HG03135 (cell line): ENCODE measurements around the gene ISCA2.

Source experiments
- ATAC-seq: cut with Tn5 transposase; IDR thresholded peaks from one replicate; pipeline ENCODE4 v1.9.1; 2021; ENCODE audit warnings: mild to moderate bottlenecking, moderate library complexity; ENCODE audit not compliant: unreplicated experiment

The ISCA2 gene

GRCh38 chr14:74482571-74482970, 11.0 kb upstream of the ISCA2 start:
- ATAC-seq, result no peak

DNA sequence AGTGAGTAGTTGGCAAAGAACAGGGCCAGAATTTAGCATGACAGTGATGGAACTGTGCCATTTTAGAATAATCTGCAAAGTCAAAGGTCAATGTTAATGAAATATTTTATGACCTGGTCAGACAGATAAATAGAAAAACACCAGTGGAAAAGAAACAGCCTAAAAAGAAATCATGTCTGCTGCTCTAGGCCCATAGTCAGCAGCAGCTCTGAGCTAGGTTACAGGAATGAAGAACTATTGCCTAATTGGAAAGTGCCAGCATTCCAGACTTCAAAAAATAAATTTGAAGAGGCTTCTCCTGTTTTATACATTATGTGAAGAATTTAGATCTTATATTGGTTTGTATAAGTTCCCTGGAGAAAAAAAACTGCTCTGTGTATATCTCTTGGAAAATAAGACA, 10.2 kb upstream of the ISCA2 start:
- ATAC-seq, result no peak

GRCh38 chr14:74486164-74486563, 7.4 kb upstream of the ISCA2 start:
- ATAC-seq, result no peak

DNA sequence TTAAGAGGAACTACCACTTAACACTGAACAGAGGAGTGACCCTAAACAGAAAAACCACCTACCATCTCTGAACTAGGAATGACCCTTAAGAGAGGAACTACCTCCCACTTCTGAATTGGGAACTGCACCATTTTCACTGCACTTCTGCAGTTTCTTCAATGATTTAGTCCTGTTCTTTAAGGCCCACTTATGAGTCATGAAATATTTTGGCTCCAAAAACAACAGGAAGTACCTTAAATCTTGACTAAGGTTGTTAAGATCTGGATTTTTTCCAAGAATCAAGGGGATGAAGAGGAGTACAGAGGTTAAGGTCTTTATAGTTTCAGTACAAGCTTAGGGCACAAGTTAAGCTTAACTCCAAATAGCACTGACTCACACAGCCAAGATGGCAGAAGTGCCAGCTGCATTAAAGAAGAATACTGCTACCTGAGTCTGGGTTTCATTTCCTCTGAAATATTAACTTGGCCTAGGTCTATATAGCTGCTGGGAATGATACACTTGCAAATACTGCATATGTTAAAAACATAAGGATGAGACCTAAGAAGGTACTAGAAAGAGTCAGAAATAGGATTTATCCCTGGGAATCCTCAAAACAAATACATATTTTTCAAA, 4.7 kb upstream of the ISCA2 start:
- no peak for ATAC-seq

GRCh38 chr14:74490486-74490885, 3.1 kb upstream of the ISCA2 start:
- no peak for ATAC-seq

GRCh38 chr14:74491956-74492775, 1.4 kb upstream of the ISCA2 start:
- no peak for ATAC-seq

DNA sequence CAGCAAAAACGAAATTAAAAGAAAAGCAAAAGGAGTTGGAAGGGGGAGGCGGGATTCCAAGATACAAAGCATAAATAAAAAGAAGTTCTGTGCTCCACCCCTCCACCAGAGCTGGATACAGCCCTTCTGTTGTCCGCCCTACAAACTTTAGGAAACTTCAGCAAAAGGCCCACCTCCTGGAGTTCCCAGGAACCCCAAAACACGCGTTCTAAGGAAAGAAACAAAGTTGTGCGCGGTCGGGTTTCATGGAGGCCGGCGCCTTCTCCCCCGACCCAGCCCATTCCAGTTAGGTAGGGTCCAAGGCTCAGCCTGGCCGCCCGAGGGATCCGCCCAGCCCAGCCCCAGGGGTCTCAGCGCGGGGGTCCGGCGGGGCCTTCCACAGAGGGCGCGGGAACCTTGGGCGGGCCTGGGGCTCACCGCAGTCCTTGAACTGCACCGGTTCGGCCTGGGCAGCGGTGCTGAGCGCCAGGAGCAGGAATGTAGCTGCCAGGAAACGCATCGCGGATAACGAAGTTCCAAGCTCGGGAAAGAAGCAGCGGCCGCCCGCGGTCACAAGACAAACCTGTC, 706 bp upstream of the ISCA2 start, which contains the start of gene NPC2:
TSS of gene NPC2 (minus strand) at position 530 of the 567 bp plus-strand sequence. CDS start at position 499, 31 bp downstream.
- peak; percentile 19 for ATAC-seq

DNA sequence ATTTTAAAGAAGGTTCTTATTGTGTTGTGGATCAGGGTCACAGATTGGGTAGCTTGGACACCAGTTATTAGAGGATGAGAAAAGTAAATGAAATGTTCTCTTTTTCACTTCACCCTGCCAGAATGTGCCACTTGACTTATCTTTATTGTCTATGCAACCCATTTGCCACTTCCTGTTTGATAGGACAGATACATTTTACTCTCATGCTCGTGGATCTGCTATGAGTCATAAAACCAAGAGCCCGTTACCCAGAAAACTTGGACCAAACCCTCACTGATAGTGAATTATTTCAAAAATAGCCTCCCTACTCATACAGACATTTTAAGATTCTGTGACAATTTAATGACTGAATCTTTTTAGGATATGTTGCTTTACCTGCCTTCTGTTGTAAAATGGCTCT, 1.8 kb downstream of the ISCA2 start:
- ATAC-seq, result no peak

DNA sequence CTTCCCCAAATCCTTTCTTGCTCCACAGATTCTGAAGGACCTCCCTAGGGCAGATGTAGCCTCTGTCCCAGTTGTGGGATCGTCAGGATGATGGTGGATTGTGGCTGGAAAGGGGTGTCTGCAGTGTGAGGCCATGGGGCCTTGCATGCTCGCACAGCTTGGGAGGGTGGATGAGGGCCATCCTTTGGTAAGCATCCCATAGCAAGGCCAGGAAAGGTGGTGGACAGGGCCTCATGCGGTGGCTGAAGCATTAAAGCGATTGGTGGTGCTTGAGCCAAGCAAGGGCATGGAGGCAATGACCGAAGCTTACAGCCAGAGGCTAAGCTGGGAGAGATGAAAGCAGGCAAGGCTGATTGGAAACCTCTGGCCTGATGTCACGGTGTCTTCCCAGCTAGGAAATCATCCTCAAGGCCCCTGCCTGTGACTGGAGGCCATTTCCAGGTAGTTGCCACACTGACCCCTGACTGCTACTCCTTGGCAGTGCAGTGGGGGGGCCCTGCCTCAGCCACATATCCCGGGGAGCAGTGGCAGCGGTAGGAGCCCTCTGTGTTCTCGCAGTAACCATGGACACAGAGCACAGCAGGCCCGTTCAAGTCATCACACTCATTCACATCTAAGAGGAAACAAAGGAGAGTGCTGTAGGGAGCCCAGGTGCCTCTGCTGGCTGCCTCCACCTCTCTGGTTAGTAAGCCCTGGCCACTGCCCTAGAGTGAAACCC, 7.0 kb downstream of the ISCA2 start:
- ATAC-seq, result no peak

DNA sequence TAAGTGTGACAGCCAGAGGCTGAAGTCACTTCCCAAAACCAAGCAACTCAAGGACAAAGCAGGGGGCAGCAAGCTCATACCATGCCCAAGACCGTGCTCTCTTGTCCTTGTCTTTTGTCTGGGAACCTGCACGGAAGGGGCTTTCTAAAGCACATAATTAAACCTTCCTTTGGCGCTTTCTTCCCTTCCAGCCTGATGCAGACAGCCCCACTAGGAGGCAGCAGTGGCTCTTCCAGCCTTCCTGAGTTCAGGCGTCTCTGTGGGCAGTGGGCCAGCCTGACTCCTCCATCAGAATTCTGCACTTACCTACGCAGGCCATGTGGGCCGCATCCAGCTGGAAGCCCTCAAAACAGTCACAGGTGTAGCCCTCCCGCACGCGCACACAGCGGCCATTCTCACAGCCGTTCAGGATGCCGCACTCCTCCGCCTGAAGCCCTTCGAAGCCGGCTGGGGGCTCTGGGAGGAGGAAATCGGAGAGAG, 7.6 kb downstream of the ISCA2 start:
- ATAC-seq, result no peak

GRCh38 chr14:74501691-74502090, 8.1 kb downstream of the ISCA2 start:
- ATAC-seq, result no peak

GRCh38 chr14:74502236-74503019, 8.9 kb downstream of the ISCA2 start:
- ATAC-seq, result no peak

DNA sequence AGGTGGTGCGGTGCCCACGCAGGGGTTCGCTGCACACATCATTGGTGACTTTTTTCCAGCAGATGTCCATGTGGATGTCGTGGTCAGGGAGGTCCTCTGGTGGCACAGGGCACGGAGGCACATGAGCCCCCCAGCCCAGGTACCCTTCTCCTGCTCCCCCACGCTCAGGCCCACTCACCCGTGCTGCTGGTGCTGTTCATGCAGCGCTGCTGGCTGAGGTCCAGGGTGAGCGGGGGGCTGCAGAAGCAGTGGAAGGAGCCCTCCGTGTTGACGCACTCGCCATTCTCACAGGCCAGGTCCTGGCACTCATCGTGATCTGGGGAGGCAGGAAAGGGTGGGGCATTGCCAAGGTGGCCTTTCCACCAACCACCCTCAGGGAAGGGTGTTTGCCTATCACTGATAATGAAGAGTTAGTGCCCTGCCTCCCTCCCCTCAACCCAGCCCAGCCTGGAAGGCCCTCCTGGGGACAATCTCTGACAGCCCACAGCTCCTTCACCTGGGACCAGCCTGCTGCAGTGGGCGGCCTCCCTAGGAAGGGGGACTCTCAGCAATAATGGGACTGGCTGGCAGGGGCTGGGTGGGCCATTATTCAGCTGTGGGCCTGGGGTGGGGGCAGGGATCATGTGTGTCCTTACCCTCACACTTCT, 9.8 kb downstream of the ISCA2 start:
- ATAC-seq, result no peak

DNA sequence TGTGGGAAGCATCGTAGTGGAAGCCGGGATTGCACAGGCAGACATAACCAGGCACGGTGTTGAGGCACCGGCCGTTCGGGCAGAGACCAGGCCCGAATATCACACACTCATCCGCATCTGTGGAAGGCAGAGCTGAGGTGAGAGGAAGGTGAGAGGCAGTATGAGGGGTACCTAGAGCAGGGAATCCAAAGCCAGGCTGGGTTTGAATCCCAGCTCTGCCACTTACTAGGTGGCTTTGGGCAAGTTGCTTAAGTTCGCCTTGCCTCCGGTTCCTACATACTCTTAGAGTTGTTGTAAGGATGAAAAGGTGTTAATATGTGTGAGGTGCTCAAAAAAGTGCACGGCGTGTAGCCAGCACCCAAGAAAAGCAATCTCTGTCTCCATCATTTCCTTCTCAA, 10.4 kb downstream of the ISCA2 start:
- no peak for ATAC-seq

DNA sequence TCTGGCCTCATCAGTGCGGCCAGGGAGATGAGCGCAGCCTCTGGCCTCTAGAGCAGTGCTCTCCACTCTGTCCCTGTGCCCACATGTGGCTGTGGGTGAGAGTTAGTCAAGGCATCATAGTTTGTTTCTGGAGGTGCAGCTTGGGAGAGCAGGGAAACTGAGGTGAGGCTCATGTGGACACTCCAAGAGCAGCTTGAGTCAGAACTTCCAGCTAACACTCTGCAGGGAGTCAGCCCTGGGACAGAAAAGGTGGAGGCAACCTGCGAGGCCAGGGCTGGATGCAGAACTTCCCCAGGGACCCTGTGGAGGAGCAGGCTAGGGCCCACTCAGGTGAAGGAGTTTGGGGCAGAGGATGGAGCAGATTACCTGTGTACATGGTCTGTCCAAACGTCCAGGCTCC, 10.8 kb downstream of the ISCA2 start:
- no peak for ATAC-seq

GRCh38 chr14:74504874-74505720, 11.5 kb downstream of the ISCA2 start:
- no peak for ATAC-seq

- ATAC-seq, result no peak
These were observed 12.3 kb downstream of the ISCA2 start for GRCh38 chr14:74505831-74506230.

DNA sequence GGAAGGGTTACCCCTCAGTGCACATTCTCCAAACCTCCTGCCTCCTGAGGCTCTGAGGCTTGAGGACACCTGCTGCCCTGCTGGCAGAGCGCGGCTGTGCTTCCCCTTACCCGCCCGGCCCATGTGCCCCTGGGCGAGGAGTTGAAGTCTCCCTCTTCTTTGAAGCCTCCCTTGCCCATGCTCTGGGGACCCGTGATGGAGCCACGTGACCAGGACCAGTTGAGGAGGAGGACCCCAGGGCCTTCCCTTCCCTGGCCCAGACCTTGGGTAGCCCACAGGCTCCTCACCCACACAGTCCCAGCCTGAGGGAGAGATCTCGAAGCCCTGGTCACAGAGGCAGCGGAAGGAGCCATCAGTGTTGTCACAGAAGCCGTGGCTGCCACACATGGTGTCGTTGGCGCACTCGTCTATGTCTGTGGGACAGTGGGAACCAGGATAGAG, 12.9 kb downstream of the ISCA2 start:
- no peak for ATAC-seq

- ATAC-seq, result no peak
These were observed 13.5 kb downstream of the ISCA2 start for GRCh38 chr14:74507085-74507484.
